ENCODE measurements around the gene RAB3IL1. TPM values are rescaled to one million over a fixed set of nuclear protein-coding genes. Genes with fewer than 3 reads are reported as not detected.

Gene RAB3IL1
- total and polyA plus RNA-seq, 7 experiments from 2014 or later = 0.49 to 1.9 TPM; not detected in 5

GRCh38 chr11:61911701-61912529, 5.5 kb downstream of the RAB3IL1 start:
- DNase-seq (no peak), ATAC-seq (no peak)
- Histone ChIP-seq H3K27ac (ENCODE audit: low read depth, low read length) (no peak overlapping the region), H3K27me3 (ENCODE audit: control insufficient read depth in 2 of 2, insufficient read depth in 2 of 2, low read length in 2 of 2) (no peaks in the 10 kb centered on the region), H3K36me3 (ENCODE audit: control insufficient read depth in 2 of 3, insufficient read depth in 3 of 3, low read length in 3 of 3) (no peaks in the 10 kb centered on the region), H3K4me3 (ENCODE audit: low read length) (no peak overlapping the region), H3K9me3 (ENCODE audit: control insufficient read depth in 2 of 3, low read length in 3 of 3) (no peaks in the 10 kb centered on the region), H3K4me1 (ENCODE audit: control insufficient read depth in 2 of 2, insufficient read depth in 2 of 2, low read length in 2 of 2) (no peaks in the 10 kb centered on the region)
- H3K36me3 Mint-ChIP-seq = no peaks in the 10 kb centered on the region
- ChIA-PET CTCF (no interaction called here), POLR2A (no interaction called here)
- H3K9me3 Mint-ChIP-seq = no peaks in the 10 kb centered on the region
- peaks cover 32 to 46% (median 33%) of the 10 kb centered on the region in 5 donors for H3K27me3 Mint-ChIP-seq
- H3K4me3 Mint-ChIP-seq = peak overlapping the region in 1 of 10 donors; percentile 25
- intact Hi-C loops (cut with micrococcal nuclease) = no loop called here
- peaks cover 0 to 7% (median 0%) of the 10 kb centered on the region in 7 donors for H3K4me1 Mint-ChIP-seq
- no peak overlapping the region for H3K27ac Mint-ChIP-seq

GRCh38 chr11:61911128-61911700, 6.2 kb downstream of the RAB3IL1 start:
- DNase-seq = no peak
- H3K27me3 Mint-ChIP-seq = peaks cover 25 to 41% (median 28%) of the 10 kb centered on the region in 5 donors
- ATAC-seq = no peak
- Histone ChIP-seq H3K36me3 (ENCODE audit: control insufficient read depth in 2 of 3, insufficient read depth in 3 of 3, low read length in 3 of 3) (no peaks in the 10 kb centered on the region), H3K4me3 (ENCODE audit: low read length) (no peak overlapping the region), H3K27me3 (ENCODE audit: control insufficient read depth in 2 of 2, insufficient read depth in 2 of 2, low read length in 2 of 2) (no peaks in the 10 kb centered on the region), H3K9me3 (ENCODE audit: control insufficient read depth in 2 of 3, low read length in 3 of 3) (no peaks in the 10 kb centered on the region), H3K27ac (ENCODE audit: low read depth, low read length) (no peak overlapping the region), H3K4me1 (ENCODE audit: control insufficient read depth in 2 of 2, insufficient read depth in 2 of 2, low read length in 2 of 2) (no peaks in the 10 kb centered on the region)
- ChIA-PET CTCF (no interaction called here), POLR2A (no interaction called here)
- H3K36me3 Mint-ChIP-seq = no peaks in the 10 kb centered on the region
- H3K4me1 Mint-ChIP-seq = peaks cover 0 to 4% (median 0%) of the 10 kb centered on the region in 7 donors
- no peaks in the 10 kb centered on the region for H3K9me3 Mint-ChIP-seq
- H3K4me3 Mint-ChIP-seq = no peak overlapping the region
- H3K27ac Mint-ChIP-seq = no peak overlapping the region
- intact Hi-C loops (cut with micrococcal nuclease) = no loop called here

- DNase-seq (no peak), ATAC-seq (no peak)
- H3K4me3 Mint-ChIP-seq = no peak overlapping the region
Measured at GRCh38 chr11:61910187-61911127, 6.9 kb downstream of the RAB3IL1 start.

GRCh38 chr11:61908730-61909316, 8.5 kb downstream of the RAB3IL1 start:
- H3K4me1 Mint-ChIP-seq = peaks cover 0 to 4% (median 0%) of the 10 kb centered on the region in 7 donors
- no peaks in the 10 kb centered on the region for H3K27me3 ChIP-seq (ENCODE audit: control insufficient read depth in 2 of 2, insufficient read depth in 2 of 2, low read length in 2 of 2)
- no peak overlapping the region for H3K4me3 Mint-ChIP-seq
- ChIA-PET CTCF (interaction anchor here (1.3 to 2.5 kb wide), 2 partner anchors 9 to 173 kb away, joined by 4 to 11 read pairs; no protein-coding TSS in a partner anchor), POLR2A (no interaction called here)
- no peak overlapping the region for H3K27ac ChIP-seq (ENCODE audit: low read depth, low read length)
- H3K9me3 Mint-ChIP-seq = no peaks in the 10 kb centered on the region
- intact Hi-C loops (cut with micrococcal nuclease) = no loop called here
- H3K27ac Mint-ChIP-seq = no peak overlapping the region
- no peaks in the 10 kb centered on the region for H3K4me1 ChIP-seq (ENCODE audit: control insufficient read depth in 2 of 2, insufficient read depth in 2 of 2, low read length in 2 of 2)
- H3K36me3 Mint-ChIP-seq = no peaks in the 10 kb centered on the region
- H3K36me3 ChIP-seq (ENCODE audit: control insufficient read depth in 2 of 3, insufficient read depth in 3 of 3, low read length in 3 of 3) = no peaks in the 10 kb centered on the region
- H3K27me3 Mint-ChIP-seq = peaks cover 7 to 18% (median 11%) of the 10 kb centered on the region in 5 donors
- DNase-seq (peak in 1 of 9 donors; percentile 3), ATAC-seq (no peak)
- no peak overlapping the region for H3K4me3 ChIP-seq (ENCODE audit: low read length)
- H3K9me3 ChIP-seq (ENCODE audit: control insufficient read depth in 2 of 3, low read length in 3 of 3) = no peaks in the 10 kb centered on the region

More at GRCh38 chr11:61910187-61911127, 6.9 kb downstream of the RAB3IL1 start:
- Mint-ChIP-seq H3K27ac (no peak overlapping the region), H3K36me3 (no peaks in the 10 kb centered on the region), H3K4me1 (peaks cover 0 to 4% (median 0%) of the 10 kb centered on the region in 7 donors), H3K27me3 (peaks cover 17 to 34% (median 25%) of the 10 kb centered on the region in 5 donors), H3K9me3 (no peaks in the 10 kb centered on the region)
- POLR2A ChIA-PET = no interaction called here
- Histone ChIP-seq H3K27me3 (ENCODE audit: control insufficient read depth in 2 of 2, insufficient read depth in 2 of 2, low read length in 2 of 2) (no peaks in the 10 kb centered on the region), H3K36me3 (ENCODE audit: control insufficient read depth in 2 of 3, insufficient read depth in 3 of 3, low read length in 3 of 3) (no peaks in the 10 kb centered on the region), H3K4me1 (ENCODE audit: control insufficient read depth in 2 of 2, insufficient read depth in 2 of 2, low read length in 2 of 2) (no peaks in the 10 kb centered on the region), H3K4me3 (ENCODE audit: low read length) (no peak overlapping the region), H3K27ac (ENCODE audit: low read depth, low read length) (no peak overlapping the region), H3K9me3 (ENCODE audit: control insufficient read depth in 2 of 3, low read length in 3 of 3) (no peaks in the 10 kb centered on the region)
- intact Hi-C loops (cut with micrococcal nuclease) = no loop called here
- CTCF ChIA-PET = interaction anchor here (0.9 to 2.5 kb wide), 2 partner anchors 11 to 171 kb away, joined by 3 to 11 read pairs; no protein-coding TSS in a partner anchor

GRCh38 chr11:61907871-61908729, 9.3 kb downstream of the RAB3IL1 start:
- Histone ChIP-seq H3K27me3 (ENCODE audit: control insufficient read depth in 2 of 2, insufficient read depth in 2 of 2, low read length in 2 of 2) (no peaks in the 10 kb centered on the region), H3K36me3 (ENCODE audit: control insufficient read depth in 2 of 3, insufficient read depth in 3 of 3, low read length in 3 of 3) (no peaks in the 10 kb centered on the region), H3K4me3 (ENCODE audit: low read length) (no peak overlapping the region), H3K27ac (ENCODE audit: low read depth, low read length) (no peak overlapping the region), H3K4me1 (ENCODE audit: control insufficient read depth in 2 of 2, insufficient read depth in 2 of 2, low read length in 2 of 2) (no peaks in the 10 kb centered on the region), H3K9me3 (ENCODE audit: control insufficient read depth in 2 of 3, low read length in 3 of 3) (no peaks in the 10 kb centered on the region)
- Mint-ChIP-seq H3K4me1 (peaks cover 0 to 4% (median 0%) of the 10 kb centered on the region in 7 donors), H3K36me3 (no peaks in the 10 kb centered on the region), H3K9me3 (no peaks in the 10 kb centered on the region), H3K27me3 (peaks cover 3 to 14% (median 7%) of the 10 kb centered on the region in 5 donors), H3K27ac (no peak overlapping the region), H3K4me3 (no peak overlapping the region)
- intact Hi-C loops (cut with micrococcal nuclease) = no loop called here
- ChIA-PET POLR2A (no interaction called here), CTCF (interaction anchor here (0.7 to 2.5 kb wide), 3 partner anchors 9 to 174 kb away, joined by 3 to 11 read pairs (median 4); no protein-coding TSS in a partner anchor)
- ATAC-seq = no peak
- no peak for DNase-seq

Measured in naive thymus-derived CD4-positive, alpha-beta T cell (primary cell).